ENCODE results near the gene NSF.

NSF gene

DNA sequence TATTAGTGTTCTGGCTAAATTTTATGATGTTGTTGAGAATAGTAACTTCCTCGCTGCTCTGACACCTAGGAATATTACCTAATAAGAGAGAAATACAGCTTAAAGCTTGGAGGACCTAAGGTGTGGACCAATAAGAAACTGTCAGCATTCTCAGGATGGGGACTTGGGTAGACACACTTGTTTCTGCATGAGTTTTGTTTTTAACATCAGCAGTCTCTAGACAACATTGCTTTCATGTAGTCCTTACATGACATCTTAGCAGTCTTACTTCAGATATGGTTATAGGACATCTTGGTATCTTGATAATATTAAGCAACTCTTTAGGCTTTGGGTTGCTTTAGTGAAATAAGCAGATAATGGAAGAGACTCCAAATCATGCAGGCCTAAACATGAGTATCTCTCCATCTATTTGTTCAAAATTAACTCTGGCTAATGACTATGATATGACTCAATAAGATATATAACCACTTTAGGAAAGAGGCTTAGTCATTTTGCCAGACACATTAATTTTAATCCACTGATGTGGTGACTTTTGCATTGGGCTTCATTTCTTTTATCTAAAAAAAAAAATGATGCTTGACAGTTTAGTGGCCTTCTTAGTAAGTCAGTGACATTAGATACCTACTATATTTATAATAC, 143.5 kb downstream of the NSF start:
- intact Hi-C loops (cut with DNase I; ENCODE audit: low total_unique reads), result no loop called here
- Histone ChIP-seq H3K4me1 (no peaks in the 10 kb centered on the region), H3K27ac (no peak overlapping the region), H3K4me3 (no peak overlapping the region), H3K36me3 (peaks cover 3 to 19% (median 7%) of the 10 kb centered on the region in 3 donors), H3K9me3 (no peaks in the 10 kb centered on the region), H3K27me3 (no peaks in the 10 kb centered on the region)
- no peak for DNase-seq
- TF ChIP-seq CTCF (IDR thresholded peaks at IDR 0.05), result no peak

- H3K27ac ChIP-seq, result no peak overlapping the region
- no peak overlapping the region for H3K4me3 ChIP-seq
- no peaks in the 10 kb centered on the region for H3K27me3 ChIP-seq
- peaks cover 3 to 13% (median 7%) of the 10 kb centered on the region in 3 donors for H3K36me3 ChIP-seq
- intact Hi-C loops (cut with DNase I; ENCODE audit: low total_unique reads), result no loop called here
- no peak for TF ChIP-seq CTCF (IDR thresholded peaks at IDR 0.05)
- no peaks in the 10 kb centered on the region for H3K4me1 ChIP-seq
- no peak for DNase-seq
- H3K9me3 ChIP-seq, result no peaks in the 10 kb centered on the region
Measured at GRCh38 chr17:46736100-46736499, 145.6 kb downstream of the NSF start.

- peaks cover 3 to 10% (median 7%) of the 10 kb centered on the region in 3 donors for H3K36me3 ChIP-seq
- TF ChIP-seq CTCF (IDR thresholded peaks at IDR 0.05), result no peak
- H3K9me3 ChIP-seq, result no peaks in the 10 kb centered on the region
- no peaks in the 10 kb centered on the region for H3K4me1 ChIP-seq
- H3K27ac ChIP-seq, result no peak overlapping the region
- no peaks in the 10 kb centered on the region for H3K27me3 ChIP-seq
- no peak overlapping the region for H3K4me3 ChIP-seq
- intact Hi-C loops (cut with DNase I; ENCODE audit: low total_unique reads), result no loop called here
- no peak for DNase-seq
Measured at GRCh38 chr17:46737326-46737725, 146.9 kb downstream of the NSF start.

DNA sequence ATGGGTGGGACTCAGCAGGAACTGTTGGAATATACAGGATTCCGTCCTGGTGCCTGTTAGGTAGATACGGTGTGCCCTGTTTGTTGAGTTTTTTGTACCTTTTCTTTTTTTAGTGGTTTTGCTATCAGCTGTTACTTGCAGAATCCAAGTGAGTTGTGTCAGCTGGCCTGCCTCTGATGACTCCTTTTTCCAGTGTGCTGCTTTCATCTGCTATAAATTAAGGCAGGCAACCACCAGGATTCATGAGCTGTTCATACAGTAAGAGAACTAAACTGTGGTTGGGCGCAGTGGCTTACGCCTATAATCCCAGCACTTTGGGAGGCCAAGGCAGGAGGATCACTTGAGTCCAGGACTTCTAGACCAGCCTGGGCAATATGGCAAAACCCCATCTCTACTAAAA, 148.1 kb downstream of the NSF start:
- no peak for TF ChIP-seq CTCF (IDR thresholded peaks at IDR 0.05)
- Histone ChIP-seq H3K9me3 (no peaks in the 10 kb centered on the region), H3K27ac (no peak overlapping the region), H3K4me3 (no peak overlapping the region), H3K27me3 (no peaks in the 10 kb centered on the region), H3K4me1 (no peaks in the 10 kb centered on the region), H3K36me3 (peaks cover 0 to under 1% (median 0%) of the 10 kb centered on the region in 3 donors)
- intact Hi-C loops (cut with DNase I; ENCODE audit: low total_unique reads), result no loop called here
- DNase-seq, result no peak

GRCh38 chr17:46739982-46740381, 149.5 kb downstream of the NSF start:
- Histone ChIP-seq H3K27me3 (no peaks in the 10 kb centered on the region), H3K27ac (no peak overlapping the region), H3K4me3 (no peak overlapping the region), H3K36me3 (no peaks in the 10 kb centered on the region), H3K4me1 (no peaks in the 10 kb centered on the region), H3K9me3 (no peaks in the 10 kb centered on the region)
- no peak for DNase-seq
- intact Hi-C loops (cut with DNase I; ENCODE audit: low total_unique reads), result no loop called here
- no peak for TF ChIP-seq CTCF (IDR thresholded peaks at IDR 0.05)
